Effector memory CD4-positive, alpha-beta T cell (primary cell): ENCODE data around the gene IQUB.

Experiments used
- DNase-seq, 3 donors: peaks; one replicate each; pipeline ENCODE4 v3.0.0-alpha.2; 2020
- H3K27ac ChIP-seq: 2 replicates; pipeline ENCODE4 v1.7.0; 2013; ENCODE audit warnings: mild to moderate bottlenecking, low read length, moderate library complexity; ENCODE audit not compliant: insufficient read depth, poor library complexity, severe bottlenecking
- H3K27me3 ChIP-seq: replicated peaks from 2 replicates; pipeline ENCODE4 v1.7.0; 2013; ENCODE audit warnings: mild to moderate bottlenecking, low read length; ENCODE audit not compliant: insufficient read depth, control insufficient read depth, poor library complexity, severe bottlenecking
- H3K36me3 ChIP-seq: 2 replicates; pipeline ENCODE4 v1.7.0; 2013; ENCODE audit warnings: mild to moderate bottlenecking, low read length, moderate library complexity; ENCODE audit not compliant: control insufficient read depth, insufficient read depth
- H3K4me1 ChIP-seq: 2 replicates; pipeline ENCODE4 v1.7.0; 2013; ENCODE audit warnings: low read length, mild to moderate bottlenecking; ENCODE audit not compliant: control insufficient read depth, insufficient read depth, poor library complexity, severe bottlenecking
- H3K4me3 ChIP-seq: 2 replicates; pipeline ENCODE4 v1.7.0; 2013; ENCODE audit warnings: low read length, low read depth, mild to moderate bottlenecking; ENCODE audit not compliant: insufficient read depth, poor library complexity, severe bottlenecking
- H3K9me3 ChIP-seq: 2 replicates; pipeline ENCODE4 v1.7.0; 2013; ENCODE audit warnings: mild to moderate bottlenecking, low read length, moderate library complexity; ENCODE audit not compliant: control insufficient read depth

IQUB gene

DNA sequence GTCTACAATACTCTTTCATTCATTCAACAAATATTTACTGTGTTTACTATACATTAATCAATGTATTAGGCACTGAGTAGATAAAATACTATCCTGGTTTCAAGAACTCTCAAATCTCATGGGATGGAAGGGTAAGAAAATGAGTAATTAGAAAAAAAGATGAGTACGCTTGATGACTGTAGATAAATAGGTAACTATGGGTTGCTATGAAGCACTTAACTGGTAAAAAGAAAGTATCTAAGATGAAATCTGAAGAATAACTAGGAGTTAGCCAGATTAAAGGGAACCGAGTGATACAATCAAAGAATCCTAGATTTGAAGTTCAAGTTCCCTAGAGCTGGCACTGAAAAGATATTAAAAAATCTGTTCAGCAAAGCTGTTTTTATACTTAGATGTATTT, 62.1 kb downstream of the IQUB start:
- Histone ChIP-seq H3K27me3 (no peaks in the 10 kb centered on the region), H3K9me3 (no peaks in the 10 kb centered on the region), H3K27ac (no peak overlapping the region), H3K4me3 (no peak overlapping the region), H3K4me1 (no peaks in the 10 kb centered on the region), H3K36me3 (no peaks in the 10 kb centered on the region)
- no peak for DNase-seq

DNA sequence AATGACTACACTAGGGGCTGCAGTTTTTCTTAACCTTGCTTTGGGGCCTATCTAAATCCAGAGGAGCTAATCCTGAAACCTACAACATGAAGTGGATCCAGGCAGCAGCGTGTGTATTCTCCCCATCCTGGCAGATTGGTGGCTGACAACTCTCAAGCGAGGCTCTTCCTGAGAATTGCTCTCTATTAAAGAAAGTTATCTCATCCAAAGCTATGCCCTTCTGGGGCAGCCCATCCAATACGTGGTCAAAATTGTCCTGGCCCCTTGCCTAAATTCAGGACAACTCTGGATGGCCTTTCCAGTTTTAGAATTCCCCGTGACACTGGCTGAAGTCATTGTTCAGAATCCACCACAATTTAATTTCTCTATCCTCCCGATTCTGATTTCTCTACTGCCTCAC, 66.1 kb downstream of the IQUB start:
- no peaks in the 10 kb centered on the region for H3K27me3 ChIP-seq
- no peak for DNase-seq
- H3K9me3 ChIP-seq = no peaks in the 10 kb centered on the region
- H3K4me1 ChIP-seq = no peaks in the 10 kb centered on the region
- H3K27ac ChIP-seq = no peak overlapping the region
- H3K4me3 ChIP-seq = no peak overlapping the region
- no peaks in the 10 kb centered on the region for H3K36me3 ChIP-seq

- Histone ChIP-seq H3K27me3 (no peaks in the 10 kb centered on the region), H3K4me1 (no peaks in the 10 kb centered on the region), H3K36me3 (no peaks in the 10 kb centered on the region), H3K9me3 (no peaks in the 10 kb centered on the region), H3K27ac (no peak overlapping the region), H3K4me3 (no peak overlapping the region)
- no peak for DNase-seq
Observed at GRCh38 chr7:123463890-123464289, 70.5 kb downstream of the IQUB start.

DNA sequence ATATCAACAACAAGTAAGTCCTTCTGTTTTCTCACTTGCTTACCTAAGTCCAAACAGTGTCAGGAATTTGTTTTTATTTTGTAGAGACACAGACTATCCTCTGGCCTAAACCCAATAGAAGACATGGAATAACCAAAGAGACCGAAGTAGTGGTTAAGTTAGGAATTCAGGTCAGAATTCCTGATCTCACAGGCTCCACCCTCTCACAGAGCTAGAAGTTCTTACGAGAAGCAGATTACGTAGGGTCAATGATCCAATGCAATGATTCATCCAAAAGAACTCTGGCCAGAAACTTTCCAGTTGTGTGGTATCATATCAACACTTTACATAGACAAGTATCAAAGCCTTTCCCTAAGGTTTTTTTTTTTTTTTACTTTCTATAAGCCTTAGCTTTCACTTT, 73.8 kb downstream of the IQUB start:
- Histone ChIP-seq H3K4me3 (no peak overlapping the region), H3K27ac (no peak overlapping the region), H3K4me1 (no peaks in the 10 kb centered on the region), H3K9me3 (no peaks in the 10 kb centered on the region), H3K36me3 (no peaks in the 10 kb centered on the region), H3K27me3 (no peaks in the 10 kb centered on the region)
- DNase-seq = no peak

- H3K9me3 ChIP-seq = no peaks in the 10 kb centered on the region
- no peaks in the 10 kb centered on the region for H3K4me1 ChIP-seq
- no peak overlapping the region for H3K4me3 ChIP-seq
- H3K27me3 ChIP-seq = no peaks in the 10 kb centered on the region
- H3K27ac ChIP-seq = no peak overlapping the region
- no peaks in the 10 kb centered on the region for H3K36me3 ChIP-seq
- no peak for DNase-seq
Observed at GRCh38 chr7:123455965-123456470, 78.4 kb downstream of the IQUB start.

DNA sequence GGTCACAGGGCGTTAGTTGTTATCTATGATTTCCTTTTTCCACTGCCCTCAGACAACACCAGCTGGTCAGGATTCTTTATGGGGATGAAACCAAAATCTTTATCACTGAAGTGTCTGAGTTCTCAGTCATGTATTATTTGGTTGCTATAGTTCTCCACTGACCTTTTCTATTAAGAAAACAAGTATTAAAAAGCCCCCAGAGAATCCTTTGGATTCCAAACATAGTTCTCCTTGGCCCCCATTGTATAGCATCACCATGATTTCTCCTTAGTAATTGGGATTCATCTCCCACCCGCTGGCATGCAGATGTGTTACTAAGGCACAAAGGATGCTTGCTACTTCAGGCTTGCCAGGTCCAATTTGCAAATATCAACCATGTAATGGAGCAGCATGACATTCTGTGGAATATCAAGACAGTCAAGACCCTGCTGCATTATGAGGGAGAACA, 94.3 kb downstream of the IQUB start:
- Histone ChIP-seq H3K27me3 (no peaks in the 10 kb centered on the region), H3K4me1 (no peaks in the 10 kb centered on the region), H3K27ac (no peak overlapping the region), H3K9me3 (no peaks in the 10 kb centered on the region), H3K4me3 (no peak overlapping the region), H3K36me3 (no peaks in the 10 kb centered on the region)
- no peak for DNase-seq

GRCh38 chr7:123439191-123439590, 95.2 kb downstream of the IQUB start:
- no peak for DNase-seq
- Histone ChIP-seq H3K4me3 (no peak overlapping the region), H3K27ac (no peak overlapping the region), H3K27me3 (no peaks in the 10 kb centered on the region), H3K36me3 (no peaks in the 10 kb centered on the region), H3K9me3 (no peaks in the 10 kb centered on the region), H3K4me1 (no peaks in the 10 kb centered on the region)

DNA sequence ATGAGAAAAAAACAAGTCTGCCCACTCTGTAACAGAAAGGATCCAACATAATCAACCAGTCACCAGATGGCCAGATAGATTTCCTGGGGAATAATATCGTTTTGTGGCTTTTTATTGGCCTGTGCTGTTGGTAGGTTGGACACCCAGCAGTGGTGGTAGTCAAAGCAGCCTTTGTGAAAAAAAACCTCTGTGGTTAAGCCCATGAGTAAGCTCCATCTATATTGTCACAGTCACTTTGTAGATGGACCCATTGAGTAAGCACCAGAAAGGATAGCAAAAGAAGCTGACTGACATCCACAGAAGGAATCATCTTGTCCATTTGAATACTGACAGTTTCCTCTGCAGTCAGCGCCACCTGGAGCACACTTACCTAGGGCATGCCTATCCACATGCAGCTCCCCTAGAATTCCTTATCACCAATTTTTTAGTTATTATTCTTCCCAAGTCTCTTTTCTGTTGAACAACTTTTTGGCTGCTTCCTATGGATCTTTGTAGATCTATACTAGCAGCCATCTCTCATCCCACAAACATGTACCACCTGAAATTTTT, 96.9 kb downstream of the IQUB start:
- no peak for DNase-seq
- Histone ChIP-seq H3K9me3 (no peaks in the 10 kb centered on the region), H3K4me3 (no peak overlapping the region), H3K27me3 (no peaks in the 10 kb centered on the region), H3K27ac (no peak overlapping the region), H3K36me3 (no peaks in the 10 kb centered on the region), H3K4me1 (no peaks in the 10 kb centered on the region)

GRCh38 chr7:123435080-123435700, 99.2 kb downstream of the IQUB start:
- no peaks in the 10 kb centered on the region for H3K4me1 ChIP-seq
- no peaks in the 10 kb centered on the region for H3K36me3 ChIP-seq
- no peaks in the 10 kb centered on the region for H3K9me3 ChIP-seq
- no peaks in the 10 kb centered on the region for H3K27me3 ChIP-seq
- DNase-seq = no peak
- H3K27ac ChIP-seq = no peak overlapping the region
- H3K4me3 ChIP-seq = no peak overlapping the region

DNA sequence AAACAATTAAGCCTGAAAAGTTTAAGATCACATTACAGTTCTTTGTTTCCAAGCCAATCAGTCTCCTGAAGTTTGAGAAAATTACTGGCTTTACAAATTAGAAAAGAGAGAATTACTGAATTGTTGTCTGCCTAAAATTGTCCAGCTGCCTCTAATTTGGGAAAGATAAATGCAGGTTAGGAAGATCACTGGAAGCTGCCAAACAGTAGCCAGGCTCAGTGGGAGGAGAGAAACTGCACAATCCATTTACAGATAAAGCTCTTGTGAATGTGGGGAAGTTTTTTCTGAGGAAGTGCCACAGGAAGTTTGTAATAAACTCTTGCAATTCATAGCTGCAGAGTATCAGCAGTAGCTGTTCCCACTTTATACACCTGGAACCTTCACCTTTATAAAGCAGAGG, 100.7 kb downstream of the IQUB start:
- Histone ChIP-seq H3K27ac (no peak overlapping the region), H3K27me3 (no peaks in the 10 kb centered on the region), H3K4me3 (no peak overlapping the region), H3K9me3 (no peaks in the 10 kb centered on the region), H3K4me1 (no peaks in the 10 kb centered on the region), H3K36me3 (no peaks in the 10 kb centered on the region)
- no peak for DNase-seq
